SJSA1 (cell line): ENCODE measurements around the gene GXYLT1. TPM values are rescaled to one million over a fixed set of nuclear protein-coding genes. Genes with fewer than 3 reads are reported as not detected.

ENCODE experiments used
- DNase-seq, 2 experiments: peaks; one replicate each; pipeline ENCODE4 v3.0.0-alpha.2; 2015 to 2020; ENCODE audit warnings: low spot score in 2 of 2, low read depth in 1 of 2
- H3K27ac ChIP-seq: fragments of 250-450 bp; sonication (Bioruptor Pico); 2 replicates; pipeline ENCODE4 v1.5.1; 2020; ENCODE audit warnings: mild to moderate bottlenecking, moderate library complexity
- H3K27me3 ChIP-seq: fragments of 250-450 bp; sonication (Bioruptor Pico); replicated peaks from 2 replicates; pipeline ENCODE4 v1.5.1; 2020; ENCODE audit warnings: mild to moderate bottlenecking, moderate library complexity
- H3K36me3 ChIP-seq: fragments of 250-450 bp; sonication (Bioruptor Pico); 2 replicates; pipeline ENCODE4 v1.5.1; 2020; ENCODE audit warnings: mild to moderate bottlenecking
- H3K4me1 ChIP-seq: fragments of 250-450 bp; sonication (Bioruptor Pico); replicated peaks from 2 replicates; pipeline ENCODE4 v1.6.1; 2021; ENCODE audit warnings: mild to moderate bottlenecking
- H3K4me3 ChIP-seq: fragments of 250-450 bp; sonication (Bioruptor Pico); 2 replicates; pipeline ENCODE4 v1.5.1; 2020; ENCODE audit warnings: mild to moderate bottlenecking
- H3K9me3 ChIP-seq: fragments of 250-450 bp; sonication (Bioruptor Pico); replicated peaks from 2 replicates; pipeline ENCODE4 v1.5.1; 2020; ENCODE audit warnings: mild to moderate bottlenecking
- total RNA-seq: library from RNA; depleted of rRNA; stranded (reverse); fragments of >200 nt; shearing (Covaris generic); gene quantifications from 2 replicates; pipeline ENCODE4 v1.2.3, GENCODE V29; 2014

Gene GXYLT1
- total RNA-seq, 1 experiment from 2014 or later, result 24.3 TPM

GRCh38 chr12:42167711-42168110, 23.0 kb upstream of the GXYLT1 start:
- H3K9me3 ChIP-seq, result no peaks in the 10 kb centered on the region
- no peaks in the 10 kb centered on the region for H3K27me3 ChIP-seq
- no peak overlapping the region for H3K4me3 ChIP-seq
- no peak for DNase-seq
- H3K36me3 ChIP-seq, result no peaks in the 10 kb centered on the region
- H3K4me1 ChIP-seq, result no peaks in the 10 kb centered on the region
- H3K27ac ChIP-seq, result no peak overlapping the region

GRCh38 chr12:42166501-42166900, 21.8 kb upstream of the GXYLT1 start:
- no peaks in the 10 kb centered on the region for H3K36me3 ChIP-seq
- DNase-seq, result no peak
- no peaks in the 10 kb centered on the region for H3K9me3 ChIP-seq
- H3K27me3 ChIP-seq, result no peaks in the 10 kb centered on the region
- H3K4me1 ChIP-seq, result no peaks in the 10 kb centered on the region
- H3K4me3 ChIP-seq, result no peak overlapping the region
- no peak overlapping the region for H3K27ac ChIP-seq

GRCh38 chr12:42163913-42164312, 19.2 kb upstream of the GXYLT1 start:
- H3K27ac ChIP-seq, result no peak overlapping the region
- no peaks in the 10 kb centered on the region for H3K4me1 ChIP-seq
- no peak for DNase-seq
- no peaks in the 10 kb centered on the region for H3K9me3 ChIP-seq
- H3K36me3 ChIP-seq, result peaks cover 12% of the 10 kb centered on the region
- no peaks in the 10 kb centered on the region for H3K27me3 ChIP-seq
- no peak overlapping the region for H3K4me3 ChIP-seq

DNA sequence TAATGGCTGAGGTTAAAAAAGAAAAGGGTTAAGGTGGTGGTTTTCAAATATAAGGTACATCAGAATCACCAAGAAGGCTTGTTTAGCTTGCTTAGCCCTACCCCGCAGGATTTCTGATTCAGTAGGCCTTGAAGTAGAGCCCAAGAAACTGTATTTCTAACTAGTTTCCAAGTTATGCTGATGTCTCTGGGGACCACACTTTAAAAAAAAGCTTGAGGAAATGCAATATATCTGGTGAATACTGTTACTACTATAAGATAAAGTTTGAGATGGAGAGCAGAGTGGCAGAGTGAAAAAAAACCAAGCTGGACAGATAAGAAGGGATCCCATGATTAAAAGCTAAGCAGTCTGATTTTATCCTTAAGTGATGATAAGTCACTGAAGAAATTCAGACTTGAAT, 18.3 kb upstream of the GXYLT1 start:
- H3K4me3 ChIP-seq, result no peak overlapping the region
- H3K4me1 ChIP-seq, result no peaks in the 10 kb centered on the region
- DNase-seq, result no peak
- peaks cover 12% of the 10 kb centered on the region for H3K36me3 ChIP-seq
- H3K27ac ChIP-seq, result no peak overlapping the region
- no peaks in the 10 kb centered on the region for H3K9me3 ChIP-seq
- H3K27me3 ChIP-seq, result no peaks in the 10 kb centered on the region

DNA sequence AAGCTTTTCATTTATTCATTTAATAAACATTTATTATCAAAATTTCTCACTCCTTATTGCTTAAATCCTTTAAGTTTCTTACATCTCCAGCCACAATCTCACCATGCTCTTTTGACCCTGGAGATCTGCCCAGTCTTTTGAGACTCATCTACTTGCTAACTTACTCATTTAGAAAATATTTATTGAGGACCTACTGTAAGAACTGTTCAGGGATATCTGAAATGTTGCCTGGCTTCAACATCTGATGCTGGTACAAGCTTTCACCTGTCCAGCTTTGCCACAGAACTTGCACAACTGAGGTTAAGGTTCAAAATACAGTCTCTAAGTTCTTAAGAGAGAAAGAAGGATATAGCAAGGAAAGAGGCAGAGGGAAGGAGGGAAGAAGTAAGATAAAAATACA, 17.5 kb upstream of the GXYLT1 start:
- H3K27ac ChIP-seq, result no peak overlapping the region
- no peak for DNase-seq

DNA sequence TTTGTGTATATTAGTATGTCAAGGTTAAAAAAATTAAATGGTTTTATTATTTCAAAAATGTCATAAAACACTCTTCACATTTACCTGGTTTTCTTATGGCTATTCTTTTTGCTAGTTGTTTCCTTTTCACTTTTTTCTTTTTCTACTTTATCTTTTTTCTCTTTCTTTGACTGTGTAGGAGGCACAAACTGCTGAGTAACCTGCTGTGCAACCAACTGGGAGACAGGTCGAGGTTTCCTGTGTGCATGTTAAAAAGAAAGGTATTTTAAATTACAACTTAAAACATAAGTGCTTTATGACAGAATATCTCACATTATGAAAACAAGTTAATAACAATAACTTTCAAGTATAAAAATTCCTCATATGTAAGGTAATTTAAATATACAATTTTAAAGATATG, 16.9 kb upstream of the GXYLT1 start:
- no peaks in the 10 kb centered on the region for H3K9me3 ChIP-seq
- DNase-seq, result no peak
- H3K36me3 ChIP-seq, result peaks cover 12% of the 10 kb centered on the region
- H3K27me3 ChIP-seq, result no peaks in the 10 kb centered on the region
- no peak overlapping the region for H3K4me3 ChIP-seq
- H3K27ac ChIP-seq, result no peak overlapping the region
- H3K4me1 ChIP-seq, result no peaks in the 10 kb centered on the region

More for the DNA sequence above, 17.5 kb upstream of the GXYLT1 start:
- Histone ChIP-seq H3K36me3 (peaks cover 12% of the 10 kb centered on the region), H3K4me1 (no peaks in the 10 kb centered on the region), H3K4me3 (no peak overlapping the region), H3K9me3 (no peaks in the 10 kb centered on the region), H3K27me3 (no peaks in the 10 kb centered on the region)

- no peak overlapping the region for H3K27ac ChIP-seq
- no peak for DNase-seq
- no peaks in the 10 kb centered on the region for H3K4me1 ChIP-seq
- H3K4me3 ChIP-seq, result no peak overlapping the region
- H3K27me3 ChIP-seq, result no peaks in the 10 kb centered on the region
- peaks cover 12% of the 10 kb centered on the region for H3K36me3 ChIP-seq
- H3K9me3 ChIP-seq, result no peaks in the 10 kb centered on the region
Observed at GRCh38 chr12:42156232-42156631, 11.6 kb upstream of the GXYLT1 start.

DNA sequence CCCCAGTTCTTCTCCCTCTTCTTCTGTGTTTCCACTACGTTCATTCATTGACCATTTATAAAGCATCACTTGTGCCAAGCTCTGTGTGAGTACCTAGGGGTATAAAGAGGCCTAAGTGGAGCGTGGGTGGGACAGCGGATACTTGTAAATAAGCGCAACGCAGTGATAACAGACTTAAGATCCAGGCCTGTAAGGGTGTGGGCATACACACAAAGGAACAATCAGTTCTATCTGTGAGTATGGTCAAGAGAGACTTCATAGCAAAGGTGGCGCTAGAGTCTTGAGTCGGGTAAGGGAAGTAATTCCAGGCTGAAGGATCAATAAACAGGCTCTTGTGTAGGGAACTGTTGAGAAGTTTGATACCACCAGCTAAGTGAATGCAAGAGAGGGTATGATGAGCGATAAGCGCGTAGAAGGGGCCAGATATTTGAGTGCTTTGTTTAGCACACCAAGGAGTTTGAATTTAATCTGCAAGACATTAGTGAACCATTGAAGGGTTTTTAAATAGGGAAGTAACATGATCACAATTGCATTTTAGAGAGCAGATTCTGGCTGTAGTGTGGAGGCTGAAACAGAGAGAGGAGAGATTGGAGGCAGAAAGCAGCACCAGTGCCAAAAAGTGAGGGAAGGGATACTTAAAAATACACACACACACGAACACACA, 1.0 kb upstream of the GXYLT1 start:
- no peaks in the 10 kb centered on the region for H3K27me3 ChIP-seq
- no peaks in the 10 kb centered on the region for H3K9me3 ChIP-seq
- peaks cover 5% of the 10 kb centered on the region; the same call in 1 of the 2 replicates for H3K36me3 ChIP-seq
- no peak for DNase-seq
- H3K4me1 ChIP-seq, result peaks cover 15% of the 10 kb centered on the region
- H3K27ac ChIP-seq, result no peak overlapping the region
- H3K4me3 ChIP-seq, result no peak overlapping the region

GRCh38 chr12:42145197-42145549, 499 bp upstream of the GXYLT1 start:
- H3K27me3 ChIP-seq, result no peaks in the 10 kb centered on the region
- H3K9me3 ChIP-seq, result no peaks in the 10 kb centered on the region
- DNase-seq, result no peak
- peaks cover 18% of the 10 kb centered on the region for H3K4me1 ChIP-seq
- H3K36me3 ChIP-seq, result peaks cover 5% of the 10 kb centered on the region; the same call in 1 of the 2 replicates
- H3K4me3 ChIP-seq, result peak overlapping the region; percentile 95
- H3K27ac ChIP-seq, result no peak overlapping the region

GRCh38 chr12:42144158-42144407, 591 bp downstream of the GXYLT1 start:
- H3K9me3 ChIP-seq, result no peaks in the 10 kb centered on the region
- H3K4me1 ChIP-seq, result peaks cover 18% of the 10 kb centered on the region
- H3K4me3 ChIP-seq, result peak overlapping the region; percentile 95
- H3K36me3 ChIP-seq, result peaks cover 5% of the 10 kb centered on the region; the same call in 1 of the 2 replicates
- H3K27me3 ChIP-seq, result no peaks in the 10 kb centered on the region
- peak in 1 of 2 experiments; percentile 38 for DNase-seq
- peak overlapping the region; percentile 18; the same call in 1 of the 2 replicates for H3K27ac ChIP-seq

DNA sequence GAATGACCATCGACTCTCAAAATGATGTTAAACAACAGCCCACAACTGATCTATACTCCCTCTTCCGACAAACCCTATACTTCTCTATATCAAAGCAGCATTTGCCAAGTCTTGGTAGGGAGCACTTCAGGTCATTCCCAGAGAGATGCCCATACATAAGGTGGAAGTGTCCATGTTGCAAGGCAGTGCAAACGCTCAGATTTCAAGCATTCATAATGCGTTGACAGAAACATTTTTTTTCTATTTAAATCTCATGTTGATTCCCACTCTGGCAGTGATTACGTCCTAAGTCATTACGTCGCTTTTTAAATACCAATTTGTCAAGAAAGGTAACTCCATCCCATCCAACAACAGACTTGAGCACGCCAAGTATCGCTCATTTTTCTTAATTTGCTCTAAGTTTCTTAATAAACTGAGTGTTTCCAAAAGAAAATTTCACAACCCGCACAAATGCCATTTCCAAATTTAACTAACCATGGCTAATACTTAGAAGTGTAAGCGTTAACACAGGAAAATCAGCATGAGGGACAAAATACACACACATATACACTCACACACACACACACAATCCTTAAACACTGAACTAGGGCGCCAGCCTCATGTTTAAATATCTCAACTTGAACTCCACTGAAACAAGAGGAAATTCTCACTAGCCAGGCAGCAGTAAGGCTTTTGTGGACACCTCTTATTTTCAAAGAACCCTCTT, 1.1 kb downstream of the GXYLT1 start:
- Histone ChIP-seq H3K9me3 (no peaks in the 10 kb centered on the region), H3K36me3 (peaks cover 5% of the 10 kb centered on the region; the same call in 1 of the 2 replicates), H3K27me3 (no peaks in the 10 kb centered on the region), H3K27ac (peak overlapping the region; percentile 18; the same call in 1 of the 2 replicates), H3K4me3 (peak overlapping the region; percentile 95), H3K4me1 (peaks cover 18% of the 10 kb centered on the region)
- no peak for DNase-seq

- no peak overlapping the region for H3K27ac ChIP-seq
- no peak overlapping the region for H3K4me3 ChIP-seq
- peaks cover 5% of the 10 kb centered on the region; the same call in 1 of the 2 replicates for H3K36me3 ChIP-seq
- no peaks in the 10 kb centered on the region for H3K27me3 ChIP-seq
- H3K9me3 ChIP-seq, result no peaks in the 10 kb centered on the region
- peaks cover 18% of the 10 kb centered on the region for H3K4me1 ChIP-seq
- DNase-seq, result no peak
Observed at GRCh38 chr12:42141981-42142606, 2.6 kb downstream of the GXYLT1 start.

GRCh38 chr12:42140901-42141300, 3.8 kb downstream of the GXYLT1 start:
- peak; percentile 31 to 44 for DNase-seq

GRCh38 chr12:42135259-42135814, 9.3 kb downstream of the GXYLT1 start:
- DNase-seq, result peak in 1 of 2 experiments; percentile 31
- no peak overlapping the region for H3K4me3 ChIP-seq
- H3K9me3 ChIP-seq, result no peaks in the 10 kb centered on the region
- no peaks in the 10 kb centered on the region for H3K27me3 ChIP-seq
- no peaks in the 10 kb centered on the region for H3K36me3 ChIP-seq
- H3K27ac ChIP-seq, result no peak overlapping the region
- peaks cover 25% of the 10 kb centered on the region for H3K4me1 ChIP-seq

More at GRCh38 chr12:42140901-42141300, 3.8 kb downstream of the GXYLT1 start:
- no peak overlapping the region for H3K4me3 ChIP-seq
- H3K27ac ChIP-seq, result no peak overlapping the region
- H3K27me3 ChIP-seq, result no peaks in the 10 kb centered on the region
- peaks cover 18% of the 10 kb centered on the region for H3K4me1 ChIP-seq
- H3K36me3 ChIP-seq, result peaks cover 5% of the 10 kb centered on the region; the same call in 1 of the 2 replicates
- H3K9me3 ChIP-seq, result no peaks in the 10 kb centered on the region
